NOMO-1 treated with dmso at 0.1 percent for 144 hours (cell line): ENCODE measurements around the gene POM121L12.

Experiments used
- DNase-seq: peaks from one replicate; lab custom pipeline; 2025; ENCODE audit not compliant: unreplicated experiment; lab: John Stamatoyannopoulos, UW

Gene POM121L12

DNA sequence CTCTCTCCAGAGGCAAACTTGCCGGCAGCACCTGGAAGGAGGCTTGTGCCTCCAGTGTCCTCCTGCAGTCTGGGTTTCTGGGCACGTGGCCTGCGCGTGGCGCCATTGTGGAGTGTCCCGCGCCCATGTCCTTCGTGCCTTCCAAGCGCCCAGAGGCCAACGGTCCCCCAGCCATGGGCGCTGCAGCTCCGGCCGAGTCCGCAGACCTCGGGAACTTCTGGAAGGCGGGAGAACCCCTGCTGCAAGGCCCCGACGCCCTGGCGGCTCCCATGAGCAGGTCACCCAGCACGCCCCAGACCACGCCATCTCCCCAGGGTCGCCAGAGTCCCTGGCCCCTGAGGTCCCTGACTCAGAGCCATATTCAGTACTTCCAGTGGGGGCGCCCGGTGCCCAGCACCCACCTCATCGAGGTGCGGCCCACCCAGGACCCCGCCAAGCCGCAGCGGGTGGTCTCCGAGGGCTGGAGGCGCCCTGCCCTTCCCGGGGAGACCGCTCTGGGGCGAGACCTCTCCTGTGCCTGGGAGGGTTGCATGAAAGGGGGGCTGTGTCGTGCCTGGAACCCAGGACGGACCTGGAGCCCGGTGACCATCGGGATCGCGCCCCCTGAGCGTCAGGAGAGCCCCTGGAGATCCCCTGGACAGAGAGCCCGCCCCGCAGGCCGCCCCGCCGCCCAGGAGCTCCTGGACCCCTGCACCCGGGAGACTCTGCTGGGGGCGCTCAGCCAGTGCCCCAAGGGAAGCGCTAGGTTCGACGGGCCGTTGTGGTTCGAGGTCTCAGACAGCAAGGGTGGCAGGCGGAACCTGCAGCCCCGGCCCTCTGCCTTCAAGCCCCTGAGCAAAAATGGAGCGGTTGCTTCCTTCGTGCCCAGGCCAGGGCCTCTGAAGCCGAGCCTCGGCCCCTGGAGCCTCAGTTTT is at the start of gene POM121L12:
TSS of gene POM121L12 (plus strand) at position 135 of the 914 bp plus-strand sequence. CDS start at position 174, 39 bp downstream.
- no peak for DNase-seq

GRCh38 chr7:52992001-52992400 is 43.4 kb upstream of the POM121L12 start:
- no peak for DNase-seq

DNA sequence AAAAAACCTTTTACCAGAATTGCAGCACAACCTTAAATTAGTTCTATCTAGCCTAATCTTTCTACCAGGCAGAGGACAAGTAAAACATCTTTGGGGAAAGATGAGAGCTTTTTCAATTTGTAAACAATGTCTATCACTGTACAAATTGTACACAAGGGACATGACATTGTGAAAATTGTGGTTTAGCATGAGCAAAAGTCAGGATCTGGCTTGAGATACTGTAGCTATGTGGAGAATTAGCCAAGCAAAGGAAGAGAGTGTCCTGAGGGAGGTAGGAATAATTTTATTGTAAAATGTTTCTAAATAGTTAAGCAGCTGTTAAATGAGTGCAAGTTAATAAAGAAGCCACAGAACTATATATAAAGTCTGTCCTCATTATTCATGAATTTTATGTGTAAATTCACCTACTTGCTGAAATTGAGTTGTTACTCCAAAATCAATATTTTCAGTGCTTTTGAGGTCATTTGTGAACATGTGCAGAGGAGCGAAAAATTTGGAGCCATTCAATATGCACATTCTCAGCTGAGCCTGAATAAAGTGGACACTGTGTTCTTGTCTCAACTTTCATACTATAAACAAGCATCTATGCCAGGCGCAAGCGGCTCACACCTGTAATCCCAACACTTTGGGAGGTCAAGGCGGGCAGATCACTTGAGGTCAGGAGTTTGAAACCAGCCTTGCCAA is 42.8 kb upstream of the POM121L12 start:
- DNase-seq, result no peak

GRCh38 chr7:52995676-52996075 is 39.8 kb upstream of the POM121L12 start:
- no peak for DNase-seq

DNA sequence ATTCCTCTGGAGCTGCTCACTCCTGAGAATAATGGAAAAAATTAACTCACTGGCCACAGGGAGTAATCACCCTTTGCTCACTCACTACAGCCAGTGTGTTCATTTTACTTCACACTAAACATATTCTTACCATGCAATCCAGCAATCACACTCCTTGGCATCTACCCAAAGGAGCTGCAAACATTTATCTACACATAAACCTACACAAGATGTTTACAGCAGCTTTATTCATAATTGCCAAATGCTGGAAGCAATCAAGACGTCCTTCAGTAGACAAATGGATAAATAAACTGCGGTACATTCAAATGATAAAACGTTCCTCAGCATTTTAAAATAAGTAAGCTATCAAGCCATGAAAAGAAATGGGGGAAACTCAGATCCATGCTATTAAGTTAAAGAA is 34.2 kb upstream of the POM121L12 start:
- no peak for DNase-seq

DNA sequence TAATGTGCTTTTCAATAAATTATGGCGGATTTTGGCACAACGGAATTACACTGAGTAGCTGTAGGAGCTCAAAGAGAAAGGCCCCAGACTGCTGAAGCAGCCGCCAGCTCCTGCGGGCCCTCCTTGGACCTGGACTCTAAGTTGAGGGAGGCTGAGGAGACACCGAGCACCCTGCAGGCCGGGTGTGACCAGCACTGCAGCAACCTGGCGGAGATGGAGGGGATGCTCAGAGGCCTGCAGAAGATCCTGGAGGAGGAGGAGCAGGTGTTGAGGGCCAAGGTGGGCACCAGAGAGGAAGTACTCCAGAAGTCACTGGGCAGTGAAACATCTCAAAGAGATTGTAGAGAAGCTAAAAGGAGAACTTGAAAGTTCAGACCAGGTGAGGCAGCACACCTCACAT is 33.0 kb upstream of the POM121L12 start:
- no peak for DNase-seq

DNA sequence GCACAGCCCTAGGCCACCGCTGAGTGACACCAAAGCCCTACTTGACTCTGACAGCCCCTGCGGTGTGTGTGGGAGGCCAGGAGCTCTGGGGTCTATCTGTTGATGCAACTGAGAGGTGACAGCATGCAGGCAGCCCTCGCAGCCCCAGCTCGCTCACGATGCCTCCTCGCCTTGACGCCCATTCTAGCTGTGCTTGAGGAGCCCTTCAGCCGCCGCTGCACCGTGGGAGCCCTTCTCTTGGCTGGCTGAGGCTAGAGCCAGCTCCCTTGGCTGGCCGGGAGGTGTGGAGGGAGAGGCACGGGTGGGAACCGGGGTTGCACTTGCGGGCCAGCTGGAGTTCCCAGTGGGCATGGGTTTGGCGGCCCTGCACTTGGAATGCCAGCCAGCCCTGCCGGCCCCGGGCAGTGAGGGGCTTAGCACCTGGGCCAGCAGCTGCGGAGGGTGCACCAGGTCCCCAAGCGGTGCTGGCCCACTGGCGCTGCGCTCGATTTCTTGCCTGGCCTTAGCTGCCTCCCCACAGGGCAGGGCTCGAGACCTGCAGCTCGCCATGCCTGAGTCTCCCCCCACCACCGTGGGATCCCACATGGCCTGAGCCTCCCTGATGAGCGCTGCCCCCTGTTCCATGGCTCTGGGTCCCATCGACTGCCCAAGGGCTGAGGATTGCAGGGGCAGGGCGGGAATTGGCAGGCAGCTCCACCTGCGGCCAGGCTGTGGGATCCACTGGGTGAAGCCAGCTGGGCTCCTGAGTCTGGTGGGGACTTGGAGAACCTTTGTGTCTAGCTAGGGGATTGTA is 31.6 kb upstream of the POM121L12 start:
- DNase-seq, result no peak

DNA sequence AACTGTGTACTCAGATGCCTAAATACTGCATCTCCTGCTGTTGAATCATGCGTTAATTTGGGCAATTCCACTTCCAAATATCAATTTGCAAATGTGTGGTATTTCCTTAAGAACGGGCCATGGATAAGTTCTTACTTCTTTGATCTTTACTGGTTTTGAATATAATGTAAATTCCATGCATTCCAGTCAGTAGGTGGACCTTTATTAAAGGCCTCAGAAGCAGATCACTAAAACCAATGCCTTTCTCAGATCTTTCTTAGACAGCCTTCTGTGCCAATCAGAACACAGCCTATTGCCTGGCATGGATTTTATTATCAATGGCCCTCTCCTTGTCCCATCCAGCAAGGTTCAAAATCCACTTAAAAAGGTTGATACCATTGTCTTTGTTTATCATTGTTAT is 21.5 kb upstream of the POM121L12 start:
- DNase-seq, result no peak

GRCh38 chr7:53015463-53015862 is 20.0 kb upstream of the POM121L12 start:
- no peak for DNase-seq

DNA sequence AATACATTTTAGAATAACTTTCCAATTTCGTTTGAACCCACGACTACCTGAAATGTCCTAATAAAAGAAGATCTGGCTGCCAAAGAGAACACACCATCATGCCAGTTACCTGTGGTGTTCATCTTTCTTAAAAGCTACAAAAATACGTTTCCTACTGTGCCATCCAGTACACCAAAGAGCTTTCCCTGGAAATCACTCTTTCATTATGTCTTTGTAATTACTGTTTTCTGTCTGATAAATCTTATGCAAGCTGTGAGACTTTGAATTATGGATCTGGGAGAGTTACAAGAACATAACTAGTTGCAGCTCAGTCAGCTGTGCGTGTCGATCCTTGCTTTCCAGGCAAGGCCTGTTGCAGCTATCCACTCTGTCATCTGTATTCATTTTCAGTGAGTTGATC is 12.5 kb upstream of the POM121L12 start:
- no peak for DNase-seq

- no peak for DNase-seq
These were observed 13.2 kb downstream of the POM121L12 start for GRCh38 chr7:53048638-53049037.

DNA sequence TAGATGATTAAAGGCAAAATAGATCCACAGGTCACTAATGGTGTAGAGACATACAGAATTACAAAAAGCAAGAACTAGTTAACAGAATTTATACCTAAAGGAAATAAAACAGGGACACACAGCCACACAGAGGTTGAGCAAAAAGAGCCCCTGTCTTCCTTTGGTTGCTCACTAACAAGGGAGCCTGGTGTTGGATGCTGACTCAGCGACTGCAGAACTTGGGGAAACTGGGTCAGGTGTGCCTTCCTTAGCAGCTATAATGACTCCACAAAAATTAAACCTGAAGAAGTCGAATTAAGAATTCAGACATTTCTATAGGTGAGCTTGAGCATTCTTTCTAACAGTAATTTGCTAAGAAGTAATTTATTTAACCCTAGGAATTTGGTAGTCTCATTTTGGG is 15.0 kb downstream of the POM121L12 start:
- no peak for DNase-seq

DNA sequence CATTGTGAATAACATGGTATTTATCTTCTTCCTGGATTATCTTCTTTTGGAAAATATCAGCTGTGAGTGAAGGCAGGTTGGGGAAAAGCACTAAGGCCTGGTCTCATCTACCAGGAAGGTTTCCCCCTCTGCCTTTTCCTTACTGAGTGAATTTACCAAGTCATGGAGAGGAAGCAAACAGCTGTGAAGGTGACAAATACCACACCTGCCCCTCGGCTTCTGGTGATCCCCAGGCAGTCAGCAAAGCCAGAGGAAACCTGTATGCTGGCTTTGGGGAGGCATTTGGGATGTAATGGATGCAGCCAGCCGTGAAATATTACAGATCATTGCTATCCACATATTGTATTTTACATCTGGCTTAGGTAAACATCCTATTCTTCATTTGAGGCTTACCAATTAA is 24.2 kb downstream of the POM121L12 start:
- DNase-seq, result no peak

GRCh38 chr7:53060066-53060465 is 24.6 kb downstream of the POM121L12 start:
- DNase-seq, result no peak

DNA sequence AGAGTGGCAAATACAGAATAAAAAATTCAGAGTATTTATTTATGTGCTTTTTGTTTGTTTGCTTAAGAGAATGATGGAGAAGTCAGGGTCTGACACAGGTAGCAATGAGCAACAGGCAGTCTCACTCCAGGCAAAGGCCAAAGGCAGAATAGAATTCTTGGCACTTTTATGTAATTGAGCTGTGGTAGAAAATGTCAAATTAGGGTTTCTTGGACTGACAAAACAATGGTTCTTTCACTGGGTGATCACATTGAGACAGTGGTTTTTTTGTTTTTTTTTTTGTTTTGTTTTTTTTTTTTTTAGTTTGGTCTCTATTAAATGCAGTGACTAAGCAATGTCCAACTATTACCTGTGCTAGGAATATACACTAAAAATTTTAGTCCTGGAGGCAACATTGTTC is 27.4 kb downstream of the POM121L12 start:
- DNase-seq, result no peak

DNA sequence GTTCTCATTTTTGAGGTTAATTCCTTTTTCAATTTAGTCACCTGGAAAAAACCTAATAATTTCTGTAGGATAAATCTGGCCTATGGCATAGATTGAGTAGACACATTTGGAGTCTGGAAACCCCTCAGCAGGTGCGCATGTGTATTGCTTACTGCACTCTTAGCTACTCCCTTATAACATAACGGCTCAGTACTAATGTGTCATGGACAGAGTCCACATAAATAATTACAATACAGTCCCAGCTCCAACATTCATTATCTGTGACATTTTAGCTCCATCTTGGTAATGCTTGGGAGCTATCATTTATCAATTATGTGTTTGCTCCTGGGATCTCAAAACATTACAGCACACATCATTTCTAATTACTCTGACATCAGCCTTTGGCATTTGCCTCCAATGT is 33.2 kb downstream of the POM121L12 start:
- no peak for DNase-seq

DNA sequence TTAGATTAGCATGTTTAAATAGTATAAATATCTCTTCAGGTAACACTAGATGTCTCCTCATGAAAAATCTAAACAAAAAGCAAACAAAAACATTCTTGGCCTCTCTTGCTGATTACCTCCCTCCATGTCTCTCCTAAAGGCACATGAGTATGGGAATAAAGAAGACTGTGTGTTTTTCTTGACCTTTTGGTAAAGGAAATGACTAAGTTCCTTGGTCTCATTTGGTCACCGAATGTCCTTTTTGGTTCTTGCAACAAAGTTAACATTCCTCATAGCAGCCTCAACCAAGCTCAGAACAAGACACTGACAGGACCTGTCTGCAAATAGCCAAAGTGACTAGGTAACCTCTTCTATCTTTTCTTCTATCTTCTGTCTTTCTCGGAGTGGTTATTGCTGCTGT is 35.5 kb downstream of the POM121L12 start:
- no peak for DNase-seq
